GM23248 (cell line): Measurements from ENCODE around the gene ENOX1. TPM values are rescaled to one million over a fixed set of nuclear protein-coding genes. Genes with fewer than 3 reads are reported as not detected.

Experiments
- DNase-seq: peaks from one replicate; pipeline ENCODE4 v3.0.0-alpha.2; 2015
- H2AFZ ChIP-seq: fragments of 200-600 bp; sonication (generic); 2 replicates; pipeline ENCODE4 v1.6.1; 2016; ENCODE audit warnings: antibody characterized with exemption
- H3F3A ChIP-seq: fragments of 200-600 bp; sonication (generic); 2 replicates; pipeline ENCODE4 v1.6.1; 2016; ENCODE audit warnings: mild to moderate bottlenecking, antibody characterized with exemption, mixed run types; ENCODE audit not compliant: insufficient read depth
- H3K27ac ChIP-seq: fragments of 200-600 bp; sonication (generic); 2 replicates; pipeline ENCODE4 v1.5.1; 2016; ENCODE audit warnings: mild to moderate bottlenecking
- H3K27me3 ChIP-seq: fragments of 200-600 bp; sonication (generic); replicated peaks from 2 replicates; pipeline ENCODE4 v1.6.1; 2016; ENCODE audit warnings: mild to moderate bottlenecking; ENCODE audit not compliant: insufficient read depth
- H3K36me3 ChIP-seq: fragments of 200-600 bp; sonication (generic); 2 replicates; pipeline ENCODE4 v1.6.1; 2016; ENCODE audit warnings: low read depth, mild to moderate bottlenecking
- H3K4me1 ChIP-seq: fragments of 200-600 bp; sonication (generic); 2 replicates; pipeline ENCODE4 v1.6.1; 2016; ENCODE audit warnings: mild to moderate bottlenecking; ENCODE audit not compliant: insufficient read depth
- H3K4me2 ChIP-seq: fragments of 200-600 bp; sonication (generic); one replicate; pipeline ENCODE4 v1.6.1; 2016; ENCODE audit warnings: mild to moderate bottlenecking; ENCODE audit not compliant: unreplicated experiment
- H3K4me3 ChIP-seq: fragments of 200-600 bp; sonication (generic); 2 replicates; pipeline ENCODE4 v1.5.1; 2016; ENCODE audit warnings: mild to moderate bottlenecking
- H3K79me2 ChIP-seq: fragments of 200-600 bp; sonication (generic); 2 replicates; pipeline ENCODE4 v1.6.1; 2016; ENCODE audit warnings: mild to moderate bottlenecking; ENCODE audit not compliant: insufficient read depth
- H3K9ac ChIP-seq: fragments of 200-600 bp; sonication (generic); 2 replicates; pipeline ENCODE4 v1.6.1; 2016; ENCODE audit warnings: mild to moderate bottlenecking
- H3K9me2 ChIP-seq: fragments of 200-600 bp; sonication (generic); 2 replicates; pipeline ENCODE4 v1.6.1; 2016; ENCODE audit warnings: mixed run types, mild to moderate bottlenecking, moderate library complexity; ENCODE audit not compliant: insufficient read depth
- H3K9me3 ChIP-seq: fragments of 200-600 bp; sonication (generic); one replicate; pipeline ENCODE4 v1.6.1; 2017; ENCODE audit warnings: low read depth
- H4K20me1 ChIP-seq: fragments of 200-600 bp; sonication (generic); 2 replicates; pipeline ENCODE4 v1.6.0; 2016; ENCODE audit not compliant: insufficient read depth
- EZH2 ChIP-seq: fragments of 200-600 bp; sonication (generic); IDR thresholded peaks from 2 replicates; pipeline ENCODE4 v1.6.1; 2018; ENCODE audit warnings: antibody characterized with exemption, mild to moderate bottlenecking; ENCODE audit not compliant: insufficient read depth, poor library complexity, severe bottlenecking
- EZH2phosphoT487 ChIP-seq: fragments of 200-600 bp; sonication (generic); IDR thresholded peaks from 2 replicates; pipeline ENCODE4 v1.6.1; 2018; ENCODE audit warnings: antibody characterized with exemption, moderate library complexity, mild to moderate bottlenecking, low read depth; ENCODE audit not compliant: insufficient read depth
- WGBS, 2 experiments: methylation state at CpG; one replicate each; pipeline ENCODE4 v1.1.6; 2015 to 2017; ENCODE audit warnings: low lambda C conversion rate in 2 of 2, low coverage in 1 of 2; ENCODE audit errors: missing lambda C conversion rate in 2 of 2; 5-methylcytosine and 5-hydroxymethylcytosine counted together
- in situ Hi-C: fragments of 300-500 bp; cut with MboI; formaldehyde crosslinking; loops from 2 replicates; pipeline ENCODE4 v1.15.0; 2020
- polyA plus RNA-seq: library from polyadenylated mRNA; unstranded; fragments of >200 nt; fragmentation: Nextera tagmentation; extraction: Ambion mirVana; gene quantifications from 2 replicates; pipeline ENCODE4 v1.2.1, GENCODE V29; 2016
- total RNA-seq: library from RNA; depleted of rRNA; stranded (reverse); fragments of >200 nt; shearing (Covaris generic); gene quantifications from 2 replicates; pipeline ENCODE4 v1.2.3, GENCODE V29; 2014

Gene ENOX1
- total and polyA plus RNA-seq, 2 experiments from 2014 or later, result 1.8 to 3.2 TPM

DNA sequence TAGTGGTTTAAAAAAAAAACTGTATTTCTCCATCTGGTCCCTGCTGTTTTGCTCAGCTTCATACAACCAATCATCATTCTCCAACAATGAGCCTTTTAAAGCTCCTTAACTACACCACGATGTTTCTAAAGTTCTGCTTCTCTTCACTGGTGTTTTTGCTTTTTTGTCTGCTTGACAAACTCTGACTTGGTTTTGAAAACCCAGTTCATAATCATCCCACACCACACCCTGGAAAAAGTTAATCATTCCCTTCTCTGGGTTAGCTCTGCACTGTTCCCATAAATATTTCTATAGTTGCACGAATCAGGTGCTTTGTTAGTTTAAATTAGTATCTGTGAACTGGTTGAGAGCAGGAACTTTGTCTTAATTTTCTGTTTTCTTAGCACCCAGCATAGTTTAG, 217.1 kb downstream of the ENOX1 start:
- Histone ChIP-seq H3K79me2 (no peaks in the 10 kb centered on the region), H3K4me2 (no peak overlapping the region), H3K4me1 (peaks cover 37% of the 10 kb centered on the region), H3F3A (peaks cover 25% of the 10 kb centered on the region), H3K9me3 (no peaks in the 10 kb centered on the region), H3K27me3 (no peaks in the 10 kb centered on the region), H3K36me3 (no peaks in the 10 kb centered on the region), H4K20me1 (no peaks in the 10 kb centered on the region), H3K9ac (no peak overlapping the region), H3K9me2 (no peaks in the 10 kb centered on the region), H3K4me3 (no peak overlapping the region), H3K27ac (no peak overlapping the region), H2AFZ (no peak overlapping the region)
- 25 to 29% methylated on average over 2 of the region's 2 CpGs for WGBS, 2 experiments
- peak; percentile 38 for DNase-seq
- in situ Hi-C loops, result no loop called here
- TF ChIP-seq EZH2, result no peak
- no peak for TF ChIP-seq EZH2phosphoT487

DNA sequence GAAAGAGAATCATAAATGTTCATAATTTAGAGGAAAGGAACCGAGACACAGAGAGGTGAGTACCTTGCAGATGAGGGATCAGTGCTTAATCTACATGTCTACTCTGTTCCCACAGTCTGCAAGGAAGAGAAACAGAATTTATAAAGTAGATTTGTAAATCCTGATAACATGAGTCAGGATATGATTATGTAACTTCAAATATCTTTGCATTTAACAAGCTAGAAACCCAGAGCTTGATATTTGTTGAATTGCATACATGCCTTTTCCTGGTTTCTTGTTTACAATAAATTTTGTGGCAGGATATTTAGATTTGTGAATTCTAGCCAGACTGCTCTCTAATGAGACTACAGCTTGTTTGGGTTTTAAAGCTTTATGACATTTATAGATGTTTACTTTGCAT, 219.2 kb downstream of the ENOX1 start:
- Histone ChIP-seq H3K9me2 (no peaks in the 10 kb centered on the region; the same call in 1 of the 2 replicates), H3K4me3 (no peak overlapping the region), H2AFZ (no peak overlapping the region), H3K79me2 (no peaks in the 10 kb centered on the region), H3K9ac (no peak overlapping the region), H3F3A (peaks cover 6% of the 10 kb centered on the region), H3K36me3 (no peaks in the 10 kb centered on the region), H4K20me1 (no peaks in the 10 kb centered on the region), H3K4me2 (no peak overlapping the region), H3K27me3 (no peaks in the 10 kb centered on the region), H3K4me1 (peaks cover 18% of the 10 kb centered on the region), H3K27ac (no peak overlapping the region), H3K9me3 (no peaks in the 10 kb centered on the region)
- TF ChIP-seq EZH2, result no peak
- TF ChIP-seq EZH2phosphoT487, result no peak
- in situ Hi-C loops, result no loop called here
- peak; percentile 55 for DNase-seq
- 90 to 95% methylated on average over 1 of the region's 1 CpG for WGBS, 2 experiments

- WGBS, 2 experiments, result 77 to 80% methylated on average over 1 of the region's 1 CpG
- no peak for DNase-seq
These were observed 221.8 kb downstream of the ENOX1 start for GRCh38 chr13:43564952-43565351.

DNA sequence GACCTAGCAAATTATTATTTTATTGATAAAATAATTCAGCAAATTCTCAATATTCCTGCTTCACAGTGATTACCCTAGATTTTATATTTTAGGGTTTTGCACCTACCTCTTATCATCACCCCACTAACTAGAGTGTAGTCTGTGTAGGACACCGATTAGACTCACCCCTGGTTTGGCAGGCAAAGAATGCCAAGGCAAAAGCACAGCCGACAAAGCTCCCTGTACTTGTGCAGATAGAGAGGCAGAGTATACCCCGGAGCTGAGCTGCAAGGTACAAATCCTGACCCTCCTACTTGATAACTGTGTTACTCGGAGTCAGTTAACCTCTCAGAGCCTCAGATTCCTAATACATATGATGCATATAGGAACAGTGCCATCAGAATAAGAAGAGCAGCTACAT, 225.7 kb downstream of the ENOX1 start:
- Histone ChIP-seq H3K9ac (no peak overlapping the region), H3K36me3 (no peaks in the 10 kb centered on the region), H3F3A (no peaks in the 10 kb centered on the region), H4K20me1 (no peaks in the 10 kb centered on the region), H3K9me3 (no peaks in the 10 kb centered on the region), H3K9me2 (no peaks in the 10 kb centered on the region; the same call in 1 of the 2 replicates), H3K79me2 (no peaks in the 10 kb centered on the region), H3K4me3 (no peak overlapping the region), H3K4me2 (no peak overlapping the region), H3K4me1 (no peaks in the 10 kb centered on the region), H3K27me3 (no peaks in the 10 kb centered on the region), H3K27ac (no peak overlapping the region), H2AFZ (no peak overlapping the region)
- DNase-seq, result no peak
- WGBS, 2 experiments, result 63 to 68% methylated on average over 4 of the region's 4 CpGs
- in situ Hi-C loops, result no loop called here
- no peak for TF ChIP-seq EZH2phosphoT487
- TF ChIP-seq EZH2, result no peak

More at GRCh38 chr13:43564952-43565351, 221.8 kb downstream of the ENOX1 start:
- H3K4me3 ChIP-seq, result no peak overlapping the region
- no peaks in the 10 kb centered on the region for H4K20me1 ChIP-seq
- in situ Hi-C loops, result no loop called here
- H3K4me2 ChIP-seq, result no peak overlapping the region
- no peak overlapping the region for H3K27ac ChIP-seq
- TF ChIP-seq EZH2, result no peak
- no peak for TF ChIP-seq EZH2phosphoT487
- H3K9ac ChIP-seq, result no peak overlapping the region
- H3K27me3 ChIP-seq, result no peaks in the 10 kb centered on the region
- no peaks in the 10 kb centered on the region for H3K79me2 ChIP-seq
- no peaks in the 10 kb centered on the region for H3F3A ChIP-seq
- no peaks in the 10 kb centered on the region; the same call in 1 of the 2 replicates for H3K9me2 ChIP-seq
- H3K4me1 ChIP-seq, result peaks cover 12% of the 10 kb centered on the region
- no peaks in the 10 kb centered on the region for H3K36me3 ChIP-seq
- H2AFZ ChIP-seq, result no peak overlapping the region
- no peaks in the 10 kb centered on the region for H3K9me3 ChIP-seq

GRCh38 chr13:43558939-43559338, 227.8 kb downstream of the ENOX1 start:
- Histone ChIP-seq H4K20me1 (no peaks in the 10 kb centered on the region), H3K27ac (no peak overlapping the region), H3K27me3 (no peaks in the 10 kb centered on the region), H2AFZ (no peak overlapping the region), H3K4me1 (no peaks in the 10 kb centered on the region), H3K4me3 (no peak overlapping the region), H3K79me2 (no peaks in the 10 kb centered on the region), H3K9ac (no peak overlapping the region), H3K36me3 (no peaks in the 10 kb centered on the region), H3K9me3 (no peaks in the 10 kb centered on the region), H3F3A (no peaks in the 10 kb centered on the region), H3K4me2 (no peak overlapping the region), H3K9me2 (no peaks in the 10 kb centered on the region; the same call in 1 of the 2 replicates)
- WGBS, 2 experiments, result 29 to 33% methylated on average over 1 of the region's 1 CpG
- TF ChIP-seq EZH2, result no peak
- TF ChIP-seq EZH2phosphoT487, result no peak
- no peak for DNase-seq
- in situ Hi-C loops, result no loop called here
